Measurements from ENCODE around the gene CRABP1. TPM values are rescaled to one million over a fixed set of nuclear protein-coding genes. Genes with fewer than 3 reads are reported as not detected.
A peak's percentile ranks its signal among the peaks of the same experiment; 100 is the strongest.

Gene CRABP1
- total and polyA plus RNA-seq, 4 donors = 1.1 TPM; not detected in 3

GRCh38 chr15:78387246-78388037 is 47.3 kb downstream of the CRABP1 start:
- WGBS, 2 donors = 54 to 78% methylated on average over 6 of the region's 6 CpGs
- ATAC-seq (ENCODE audit: insufficient read depth, low FRiP score) (no peak), DNase-seq (peak in 2 of 3 donors; percentile 63 to 76)
- H3K36me3 ChIP-seq (ENCODE audit: control insufficient read depth in 4 of 4, insufficient read depth in 4 of 4, low read length in 4 of 4) = no peaks in the 10 kb centered on the region
- peaks cover 0 to 8% (median 4%) of the 10 kb centered on the region in 3 donors for H3K27me3 ChIP-seq (ENCODE audit: control insufficient read depth in 3 of 3, insufficient read depth in 3 of 3, low read length in 2 of 3)
- H3K4me1 ChIP-seq (ENCODE audit: control insufficient read depth in 5 of 5, insufficient read depth in 5 of 5, low read length in 5 of 5) = peaks cover 0 to 23% (median 3%) of the 10 kb centered on the region in 5 donors
- no peak overlapping the region for H3K27ac ChIP-seq (ENCODE audit: low read depth in 1 of 2, low read length in 1 of 2)
- no peak overlapping the region for H3K9ac ChIP-seq (ENCODE audit: insufficient read depth in 1 of 2, low read length in 2 of 2)
- no peaks in the 10 kb centered on the region for H3K9me3 ChIP-seq (ENCODE audit: control insufficient read depth in 4 of 4, insufficient read depth in 3 of 4, low read length in 3 of 4)
- no peak overlapping the region for H3K4me3 ChIP-seq
- TF ChIP-seq CTCF (IDR thresholded peaks at IDR 0.05; ENCODE audit: control extremely low read depth, extremely low read depth) = no peak

GRCh38 chr15:78388865-78389264 is 48.7 kb downstream of the CRABP1 start:
- Histone ChIP-seq H3K27me3 (ENCODE audit: control insufficient read depth in 3 of 3, insufficient read depth in 3 of 3, low read length in 2 of 3) (peaks cover 0 to 8% (median 4%) of the 10 kb centered on the region in 3 donors), H3K4me3 (no peak overlapping the region), H3K27ac (ENCODE audit: low read depth in 1 of 2, low read length in 1 of 2) (no peak overlapping the region), H3K4me1 (ENCODE audit: control insufficient read depth in 5 of 5, insufficient read depth in 5 of 5, low read length in 5 of 5) (peaks cover 0 to 23% (median 3%) of the 10 kb centered on the region in 5 donors), H3K9ac (ENCODE audit: insufficient read depth in 1 of 2, low read length in 2 of 2) (no peak overlapping the region), H3K9me3 (ENCODE audit: control insufficient read depth in 4 of 4, insufficient read depth in 3 of 4, low read length in 3 of 4) (no peaks in the 10 kb centered on the region), H3K36me3 (ENCODE audit: control insufficient read depth in 4 of 4, insufficient read depth in 4 of 4, low read length in 4 of 4) (no peaks in the 10 kb centered on the region)
- WGBS, 2 donors = 80 to 83% methylated on average over 12 of the region's 12 CpGs
- ATAC-seq (ENCODE audit: insufficient read depth, low FRiP score) (no peak), DNase-seq (no peak)
- TF ChIP-seq CTCF (IDR thresholded peaks at IDR 0.05; ENCODE audit: control extremely low read depth, extremely low read depth) = no peak

DNA sequence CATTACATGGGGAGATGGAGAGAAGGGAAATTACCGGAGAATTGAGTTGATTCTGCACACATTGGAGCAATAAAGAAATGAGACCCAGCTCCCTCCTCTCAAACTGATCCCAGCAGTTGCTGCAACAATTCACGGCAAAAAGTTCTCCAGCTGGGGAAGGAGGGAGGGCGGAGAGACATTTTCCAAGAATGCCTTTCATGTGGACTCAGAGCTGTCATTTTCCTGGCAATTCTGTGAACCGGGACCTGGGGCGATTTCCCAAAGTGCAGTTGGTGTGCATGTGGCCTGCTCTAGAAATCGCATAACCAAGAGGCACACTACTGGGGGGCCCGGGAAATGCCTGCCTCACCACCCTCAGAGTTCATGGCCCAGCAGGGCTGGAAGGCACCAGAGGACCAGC is 49.2 kb downstream of the CRABP1 start:
- peaks cover 0 to 8% (median 3%) of the 10 kb centered on the region in 3 donors for H3K27me3 ChIP-seq (ENCODE audit: control insufficient read depth in 3 of 3, insufficient read depth in 3 of 3, low read length in 2 of 3)
- H3K9ac ChIP-seq (ENCODE audit: insufficient read depth in 1 of 2, low read length in 2 of 2) = no peak overlapping the region
- DNase-seq (peak; percentile 63 to 80 (median 72)), ATAC-seq (ENCODE audit: insufficient read depth, low FRiP score) (no peak)
- H3K4me3 ChIP-seq = no peak overlapping the region
- H3K36me3 ChIP-seq (ENCODE audit: control insufficient read depth in 4 of 4, insufficient read depth in 4 of 4, low read length in 4 of 4) = no peaks in the 10 kb centered on the region
- H3K9me3 ChIP-seq (ENCODE audit: control insufficient read depth in 4 of 4, insufficient read depth in 3 of 4, low read length in 3 of 4) = no peaks in the 10 kb centered on the region
- 61 to 79% methylated on average over 7 of the region's 7 CpGs for WGBS, 2 donors
- H3K27ac ChIP-seq (ENCODE audit: low read depth in 1 of 2, low read length in 1 of 2) = no peak overlapping the region
- peaks cover 0 to 23% (median 3%) of the 10 kb centered on the region in 5 donors for H3K4me1 ChIP-seq (ENCODE audit: control insufficient read depth in 5 of 5, insufficient read depth in 5 of 5, low read length in 5 of 5)
- no peak for TF ChIP-seq CTCF (IDR thresholded peaks at IDR 0.05; ENCODE audit: control extremely low read depth, extremely low read depth)
